ENCODE measurements around the gene DGKG. TPM values are rescaled to one million over a fixed set of nuclear protein-coding genes. Genes with fewer than 3 reads are reported as not detected.
A peak's percentile ranks its signal among the peaks of the same experiment; 100 is the strongest.

The DGKG gene
- total RNA-seq, 2 donors from 2014 or later: 0.42 to 1.0 TPM

GRCh38 chr3:186270701-186271100 lies 91.3 kb downstream of the DGKG start:
- no peaks in the 10 kb centered on the region for H3K4me1 Mint-ChIP-seq (ENCODE audit: low read depth)

GRCh38 chr3:186268616-186269448 lies 93.2 kb downstream of the DGKG start:
- Mint-ChIP-seq H3K9me3 (no peaks in the 10 kb centered on the region), H3K4me1 (ENCODE audit: low read depth) (no peaks in the 10 kb centered on the region), H3K36me3 (ENCODE audit: insufficient read depth in 2 of 2) (no peaks in the 10 kb centered on the region), H3K4me3 (no peak overlapping the region), H3K27me3 (ENCODE audit: low read depth) (peaks cover 15% of the 10 kb centered on the region), H3K27ac (no peak overlapping the region)
- no peak for ATAC-seq (replicated peaks in 1 of 2)
- DNase-seq: no peak

More at GRCh38 chr3:186270701-186271100, 91.3 kb downstream of the DGKG start:
- ATAC-seq (replicated peaks in 1 of 2) (no peak), DNase-seq (no peak)
- H3K27me3 Mint-ChIP-seq (ENCODE audit: low read depth): peaks cover 15% of the 10 kb centered on the region
- H3K9me3 Mint-ChIP-seq: no peaks in the 10 kb centered on the region
- no peaks in the 10 kb centered on the region for H3K36me3 Mint-ChIP-seq (ENCODE audit: insufficient read depth in 2 of 2)
- no peak overlapping the region for H3K4me3 Mint-ChIP-seq
- H3K27ac Mint-ChIP-seq: no peak overlapping the region

- Mint-ChIP-seq H3K4me3 (no peak overlapping the region), H3K27ac (no peak overlapping the region), H3K9me3 (no peaks in the 10 kb centered on the region), H3K27me3 (ENCODE audit: low read depth) (peaks cover 15% of the 10 kb centered on the region), H3K36me3 (ENCODE audit: insufficient read depth in 2 of 2) (no peaks in the 10 kb centered on the region), H3K4me1 (ENCODE audit: low read depth) (no peaks in the 10 kb centered on the region)
- ATAC-seq (replicated peaks in 1 of 2) (no peak), DNase-seq (no peak)
Observed at GRCh38 chr3:186267758-186268157, 94.3 kb downstream of the DGKG start.

GRCh38 chr3:186264608-186265400 lies 97.2 kb downstream of the DGKG start:
- Mint-ChIP-seq H3K4me1 (ENCODE audit: low read depth) (peaks cover 16% of the 10 kb centered on the region), H3K27me3 (ENCODE audit: low read depth) (peaks cover 30% of the 10 kb centered on the region), H3K36me3 (ENCODE audit: insufficient read depth in 2 of 2) (peaks cover 3% of the 10 kb centered on the region in 2 donors), H3K27ac (no peak overlapping the region), H3K9me3 (no peaks in the 10 kb centered on the region), H3K4me3 (no peak overlapping the region)
- DNase-seq (no peak), ATAC-seq (replicated peaks in 1 of 2) (no peak)

DNA sequence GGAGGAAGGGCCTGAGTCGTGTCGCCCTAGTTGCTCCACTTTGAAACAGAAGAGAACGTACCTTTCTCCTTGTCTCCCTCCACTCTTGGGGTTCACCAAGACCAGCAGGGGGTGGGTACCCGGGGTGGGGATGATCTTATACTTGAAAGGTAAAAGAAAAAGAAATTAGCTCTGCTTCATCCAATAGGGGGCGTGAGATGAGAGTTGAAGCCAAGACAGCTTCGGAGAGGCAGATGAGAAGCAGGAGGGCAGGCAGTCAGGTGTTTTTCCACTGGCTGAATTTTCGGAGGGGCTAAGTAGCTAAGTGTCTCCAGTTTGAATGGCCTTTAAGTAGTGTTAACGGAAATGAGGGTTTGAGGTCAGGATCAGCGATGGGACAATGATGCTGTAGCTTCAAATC lies 100.4 kb downstream of the DGKG start:
- H3K27me3 Mint-ChIP-seq (ENCODE audit: low read depth): peaks cover 17% of the 10 kb centered on the region
- no peaks in the 10 kb centered on the region for H3K9me3 Mint-ChIP-seq
- no peak overlapping the region for H3K4me3 Mint-ChIP-seq
- peaks cover 22% of the 10 kb centered on the region for H3K4me1 Mint-ChIP-seq (ENCODE audit: low read depth)
- H3K36me3 Mint-ChIP-seq (ENCODE audit: insufficient read depth in 2 of 2): peaks cover 3 to 4% of the 10 kb centered on the region in 2 donors
- H3K27ac Mint-ChIP-seq: no peak overlapping the region
- ATAC-seq (replicated peaks in 1 of 2) (no peak), DNase-seq (no peak)

DNA sequence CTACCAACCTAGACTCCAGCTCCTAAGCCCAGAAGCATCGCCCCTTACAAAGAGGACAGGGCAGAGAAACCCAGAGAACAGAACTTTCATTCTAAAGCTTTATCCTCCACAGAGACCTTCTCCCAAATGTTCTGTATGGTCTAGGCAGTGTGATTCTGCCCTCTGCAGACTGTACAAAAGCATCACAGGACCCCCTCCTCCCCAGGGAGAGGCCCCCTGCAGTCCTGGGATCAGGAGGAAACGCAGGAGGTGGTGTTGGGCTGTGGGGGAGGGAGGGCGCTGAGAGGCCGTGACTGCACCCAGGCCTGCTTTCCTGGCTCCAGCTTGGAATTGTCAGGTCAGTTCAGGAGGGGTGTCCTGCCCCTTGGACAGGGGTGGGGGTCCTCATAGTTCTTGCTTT lies 101.3 kb downstream of the DGKG start:
- H3K27me3 Mint-ChIP-seq (ENCODE audit: low read depth): peaks cover 15% of the 10 kb centered on the region
- H3K4me1 Mint-ChIP-seq (ENCODE audit: low read depth): peaks cover 29% of the 10 kb centered on the region
- DNase-seq (no peak), ATAC-seq (replicated peaks in 1 of 2) (no peak)
- peaks cover 3 to 4% of the 10 kb centered on the region in 2 donors for H3K36me3 Mint-ChIP-seq (ENCODE audit: insufficient read depth in 2 of 2)
- H3K27ac Mint-ChIP-seq: no peak overlapping the region
- H3K9me3 Mint-ChIP-seq: no peaks in the 10 kb centered on the region
- H3K4me3 Mint-ChIP-seq: no peak overlapping the region

- Mint-ChIP-seq H3K4me1 (ENCODE audit: low read depth) (peaks cover 38% of the 10 kb centered on the region), H3K27ac (peak overlapping the region; percentile 26), H3K36me3 (ENCODE audit: insufficient read depth in 2 of 2) (peaks cover 3 to 4% of the 10 kb centered on the region in 2 donors), H3K9me3 (no peaks in the 10 kb centered on the region), H3K4me3 (peak overlapping the region; percentile 66 to 74), H3K27me3 (ENCODE audit: low read depth) (peaks cover 15% of the 10 kb centered on the region)
- DNase-seq (peak; percentile 70 to 74), ATAC-seq (replicated peaks in 1 of 2) (peak; percentile 87 to 89)
Observed at GRCh38 chr3:186259612-186260383, 102.2 kb downstream of the DGKG start.

- no peak overlapping the region for H3K4me3 Mint-ChIP-seq
Observed at GRCh38 chr3:186258968-186259367, 103.1 kb downstream of the DGKG start.

DNA sequence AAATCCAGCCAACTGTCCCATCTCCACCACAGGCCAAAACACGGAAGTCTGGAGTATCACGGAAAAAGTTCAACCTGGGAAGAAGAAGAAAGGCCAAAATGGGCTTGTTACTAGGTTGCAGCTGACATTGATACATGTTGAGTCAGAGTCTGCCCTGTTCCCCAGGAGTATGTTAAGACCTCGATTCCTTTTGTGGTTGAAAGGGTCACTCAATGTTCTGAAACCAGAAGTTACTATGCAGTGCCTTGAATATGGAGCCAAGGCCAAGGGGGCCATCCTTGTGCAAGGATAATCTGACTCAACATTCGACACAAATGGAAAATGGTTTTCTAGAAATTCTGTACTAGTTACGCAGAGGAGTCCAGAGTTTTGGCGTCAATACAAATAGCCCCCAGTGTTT lies 104.2 kb downstream of the DGKG start:
- Mint-ChIP-seq H3K36me3 (ENCODE audit: insufficient read depth in 2 of 2) (peaks cover 3 to 4% of the 10 kb centered on the region in 2 donors), H3K27ac (no peak overlapping the region)
- DNase-seq: no peak

More at GRCh38 chr3:186258968-186259367, 103.1 kb downstream of the DGKG start:
- H3K27ac Mint-ChIP-seq: no peak overlapping the region
- no peak for ATAC-seq (replicated peaks in 1 of 2)
- peaks cover 15% of the 10 kb centered on the region for H3K27me3 Mint-ChIP-seq (ENCODE audit: low read depth)
- H3K9me3 Mint-ChIP-seq: no peaks in the 10 kb centered on the region
- H3K4me1 Mint-ChIP-seq (ENCODE audit: low read depth): peaks cover 46% of the 10 kb centered on the region
- peaks cover 3 to 4% of the 10 kb centered on the region in 2 donors for H3K36me3 Mint-ChIP-seq (ENCODE audit: insufficient read depth in 2 of 2)
- DNase-seq: no peak

DNA sequence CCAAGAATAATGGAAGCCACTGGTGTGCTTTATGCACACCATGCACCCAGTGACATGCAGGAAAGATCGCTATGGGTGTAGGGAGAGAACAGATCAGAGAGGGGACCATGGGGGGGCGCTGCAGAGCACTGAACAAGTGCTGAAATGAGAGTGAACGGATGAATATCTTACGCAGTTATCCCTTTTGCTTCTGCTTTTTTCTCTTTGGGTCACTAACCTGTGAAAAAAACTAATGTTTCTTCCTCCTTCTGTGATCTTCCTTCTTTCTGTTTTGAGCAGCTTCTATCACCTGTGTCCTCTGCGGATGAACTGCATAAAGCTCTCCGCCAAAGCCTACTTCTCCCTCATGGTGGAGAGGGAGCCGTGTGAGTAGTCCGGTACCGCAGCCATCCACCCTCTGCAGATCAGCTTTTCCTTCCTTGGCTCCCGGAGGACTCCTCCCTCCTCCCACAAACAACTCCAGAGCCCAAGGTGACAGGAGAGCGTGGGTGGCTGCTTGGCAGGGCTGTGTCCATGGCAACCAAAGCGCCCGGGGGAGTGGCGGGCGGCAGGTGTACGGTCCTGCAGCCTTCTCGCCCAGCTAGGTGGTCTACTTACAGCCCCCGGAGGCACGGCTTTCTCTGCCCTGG lies 106.2 kb downstream of the DGKG start:
- no peak overlapping the region for H3K4me3 Mint-ChIP-seq
- ATAC-seq (replicated peaks in 1 of 2) (no peak), DNase-seq (peak in 1 of 2 donors; percentile 54)
- peaks cover 5% of the 10 kb centered on the region for H3K27me3 Mint-ChIP-seq (ENCODE audit: low read depth)
- H3K36me3 Mint-ChIP-seq (ENCODE audit: insufficient read depth in 2 of 2): peaks cover 3 to 4% of the 10 kb centered on the region in 2 donors
- peaks cover 42% of the 10 kb centered on the region for H3K4me1 Mint-ChIP-seq (ENCODE audit: low read depth)
- H3K9me3 Mint-ChIP-seq: no peaks in the 10 kb centered on the region
- H3K27ac Mint-ChIP-seq: no peak overlapping the region

More for the DNA sequence above, 104.2 kb downstream of the DGKG start:
- Mint-ChIP-seq H3K4me3 (no peak overlapping the region), H3K4me1 (ENCODE audit: low read depth) (peaks cover 50% of the 10 kb centered on the region), H3K27me3 (ENCODE audit: low read depth) (peaks cover 15% of the 10 kb centered on the region), H3K9me3 (no peaks in the 10 kb centered on the region)
- no peak for ATAC-seq (replicated peaks in 1 of 2)

GRCh38 chr3:186254676-186255650 lies 107.1 kb downstream of the DGKG start:
- peaks cover 36% of the 10 kb centered on the region for H3K4me1 Mint-ChIP-seq (ENCODE audit: low read depth)
- H3K27ac Mint-ChIP-seq: no peak overlapping the region
- H3K9me3 Mint-ChIP-seq: no peaks in the 10 kb centered on the region
- H3K36me3 Mint-ChIP-seq (ENCODE audit: insufficient read depth in 2 of 2): peaks cover under 1 to 2% of the 10 kb centered on the region in 2 donors
- peak; percentile 58 for ATAC-seq (replicated peaks in 1 of 2)
- peak overlapping the region; percentile 1 to 52 for H3K4me3 Mint-ChIP-seq
- DNase-seq: peak; percentile 39 to 53
- H3K27me3 Mint-ChIP-seq (ENCODE audit: low read depth): peaks cover 8% of the 10 kb centered on the region

Data from activated T-cell treated with anti-CD3 and anti-CD28 coated beads, Interleukin-2, amount 50 U/mL, for 72 hours (primary cell).